Measurements from ENCODE around the gene KCNAB1. TPM values are rescaled to one million over a fixed set of nuclear protein-coding genes. Genes with fewer than 3 reads are reported as not detected.

KCNAB1 gene
- polyA plus RNA-seq, 1 donor (not counting 4 experiments of a cell fraction or from before 2014, with no cell fraction given): 0.03 TPM

- TF ChIP-seq EZH2 (IDR thresholded peaks at IDR 0.05; ENCODE audit: low read length): no peak
- TF ChIP-seq CTCF (optimal IDR thresholded peaks at IDR 0.05 in 1 of 3, IDR thresholded peaks at IDR 0.05 in 1 of 3, conservative IDR thresholded peaks at IDR 0.05 in 1 of 3; ENCODE audit: extremely low read depth in 1 of 3, insufficient read depth in 2 of 3, low read length in 3 of 3): no peak
- Histone ChIP-seq H3K4me3 (ENCODE audit: control insufficient read depth in 2 of 3, extremely low read depth in 1 of 3, insufficient read depth in 2 of 3, low read depth in 1 of 3, low read length in 3 of 3) (no peak overlapping the region), H3K4me1 (ENCODE audit: control insufficient read depth, extremely low read depth, insufficient read depth, low read length) (no peaks in the 10 kb centered on the region), H3K27me3 (ENCODE audit: control insufficient read depth, extremely low read depth, insufficient read depth, low read length) (no peaks in the 10 kb centered on the region), H4K20me1 (ENCODE audit: control insufficient read depth, extremely low read depth, insufficient read depth, low read length) (no peaks in the 10 kb centered on the region), H2AFZ (ENCODE audit: control insufficient read depth, low read length) (no peak overlapping the region), H3K4me2 (ENCODE audit: control insufficient read depth, extremely low read depth, insufficient read depth, low read depth, low read length) (no peak overlapping the region), H3K27ac (ENCODE audit: control insufficient read depth, insufficient read depth, low read length) (no peak overlapping the region), H3K79me2 (ENCODE audit: control insufficient read depth, insufficient read depth, low read length) (no peaks in the 10 kb centered on the region), H3K9ac (ENCODE audit: control insufficient read depth, extremely low read depth, insufficient read depth, low read length) (no peak overlapping the region), H3K9me3 (ENCODE audit: control insufficient read depth, low read depth, low read length) (no peaks in the 10 kb centered on the region), H3K36me3 (ENCODE audit: control insufficient read depth in 2 of 2, extremely low read depth in 1 of 2, insufficient read depth in 2 of 2, low read length in 2 of 2) (no peaks in the 10 kb centered on the region), H3K9me1 (ENCODE audit: control insufficient read depth, extremely low read depth, insufficient read depth, low read length) (no peaks in the 10 kb centered on the region)
- FAIRE-seq (no peak), DNase-seq (ENCODE audit: low read depth, low spot score) (no peak)
- dilution Hi-C loops (cut with MboI; ENCODE audit: extremely low pct_ligation_motif_present, low sequenced_read_pairs): no loop called here
Measured at GRCh38 chr3:156264771-156265170, 144.4 kb downstream of the KCNAB1 start.

- Histone ChIP-seq H4K20me1 (ENCODE audit: control insufficient read depth, extremely low read depth, insufficient read depth, low read length) (no peaks in the 10 kb centered on the region), H3K79me2 (ENCODE audit: control insufficient read depth, insufficient read depth, low read length) (no peaks in the 10 kb centered on the region), H3K9ac (ENCODE audit: control insufficient read depth, extremely low read depth, insufficient read depth, low read length) (no peak overlapping the region), H2AFZ (ENCODE audit: control insufficient read depth, low read length) (no peak overlapping the region), H3K9me1 (ENCODE audit: control insufficient read depth, extremely low read depth, insufficient read depth, low read length) (no peaks in the 10 kb centered on the region), H3K4me1 (ENCODE audit: control insufficient read depth, extremely low read depth, insufficient read depth, low read length) (no peaks in the 10 kb centered on the region), H3K4me3 (ENCODE audit: control insufficient read depth in 2 of 3, extremely low read depth in 1 of 3, insufficient read depth in 2 of 3, low read depth in 1 of 3, low read length in 3 of 3) (no peak overlapping the region), H3K9me3 (ENCODE audit: control insufficient read depth, low read depth, low read length) (no peaks in the 10 kb centered on the region), H3K27ac (ENCODE audit: control insufficient read depth, insufficient read depth, low read length) (no peak overlapping the region), H3K27me3 (ENCODE audit: control insufficient read depth, extremely low read depth, insufficient read depth, low read length) (no peaks in the 10 kb centered on the region), H3K36me3 (ENCODE audit: control insufficient read depth in 2 of 2, extremely low read depth in 1 of 2, insufficient read depth in 2 of 2, low read length in 2 of 2) (no peaks in the 10 kb centered on the region), H3K4me2 (ENCODE audit: control insufficient read depth, extremely low read depth, insufficient read depth, low read depth, low read length) (no peak overlapping the region)
- FAIRE-seq (no peak), DNase-seq (ENCODE audit: low read depth, low spot score) (no peak)
- dilution Hi-C loops (cut with MboI; ENCODE audit: extremely low pct_ligation_motif_present, low sequenced_read_pairs): no loop called here
- TF ChIP-seq EZH2 (IDR thresholded peaks at IDR 0.05; ENCODE audit: low read length) (no peak), CTCF (optimal IDR thresholded peaks at IDR 0.05 in 1 of 3, IDR thresholded peaks at IDR 0.05 in 1 of 3, conservative IDR thresholded peaks at IDR 0.05 in 1 of 3; ENCODE audit: extremely low read depth in 1 of 3, insufficient read depth in 2 of 3, low read length in 3 of 3) (no peak)
Measured at GRCh38 chr3:156271508-156271907, 151.1 kb downstream of the KCNAB1 start.

Measured in keratinocyte (primary cell).